Endothelial cell of umbilical vein (primary cell): ENCODE measurements around the gene ISOC1. TPM values are rescaled to one million over a fixed set of nuclear protein-coding genes. Genes with fewer than 3 reads are reported as not detected.

Source experiments
- BruUV-seq: library from RNA; stranded (reverse); fragments of 400-500 nt; replicated peaks from 2 replicates; lab custom pipeline; 2021; lab: Mats Ljungman, UMichigan
- CTCF ChIA-PET: fragments of 300-600, 350-600 bp; sonication (Branson Sonifier 250); formaldehyde crosslinking; loops from one replicate; lab custom pipeline; 2021; ENCODE audit warnings: antibody characterized with exemption, inconsistent platforms; lab: Charles Lee
- POLR2A ChIA-PET: fragments of 300-600, 350-600 bp; sonication (Branson Sonifier 250); formaldehyde crosslinking; loops from one replicate; lab custom pipeline; 2021; ENCODE audit warnings: antibody characterized with exemption, inconsistent platforms; lab: Charles Lee
- DNase-seq: peaks from one replicate; pipeline ENCODE4 v3.0.0-alpha.2; 2011; ENCODE audit warnings: low read depth, low spot score
- FAIRE-seq: peaks from 2 replicates; lab custom pipeline; 2011; peaks lifted over from hg19 to GRCh38; lab: Jason Lieb, UNC
- H2AFZ ChIP-seq: 2 replicates; pipeline ENCODE4 v1.6.0; 2012; ENCODE audit warnings: low read depth, low read length, control low read depth, inconsistent platforms
- H3K27ac ChIP-seq: 2 replicates; pipeline ENCODE4 v1.5.1; 2011; ENCODE audit warnings: low read depth, mild to moderate bottlenecking, control low read depth, low read length, moderate library complexity; ENCODE audit not compliant: insufficient read depth
- H3K27me3 ChIP-seq, 2 experiments: 2 replicates each; pipeline versions ENCODE4 v1.6.0 to v1.6.1; 2011; ENCODE audit warnings: low read length in 2 of 2, mixed read lengths in 1 of 2; ENCODE audit not compliant: control insufficient read depth in 2 of 2, insufficient read depth in 2 of 2
- H3K36me3 ChIP-seq, 2 experiments: 2 replicates in 1 of 2; 3 replicates in 1 of 2; pipeline ENCODE4 v1.5.1; 2011; ENCODE audit warnings: low read length in 2 of 2, mild to moderate bottlenecking in 1 of 2, moderate library complexity in 1 of 2; ENCODE audit not compliant: control insufficient read depth in 2 of 2, insufficient read depth in 2 of 2; ENCODE audit errors: extremely low read depth in 1 of 2
- H3K4me1 ChIP-seq: 3 replicates; pipeline ENCODE4 v1.5.1; 2011; ENCODE audit warnings: mild to moderate bottlenecking, low read length; ENCODE audit not compliant: control insufficient read depth, insufficient read depth; ENCODE audit errors: extremely low read depth
- H3K4me2 ChIP-seq: 2 replicates; pipeline ENCODE4 v1.6.1; 2011; ENCODE audit warnings: low read length, control low read depth, mixed read lengths; ENCODE audit not compliant: insufficient read depth
- H3K4me3 ChIP-seq, 3 experiments: fragments of 200-600 bp in 1 of 3; sonication (generic), shearing (Covaris generic) in 1 of 3; replicated peaks in 1 of 3; 2 replicates each; pipeline ENCODE4 v1.5.1; 2011 to 2016; ENCODE audit warnings: control low read depth in 3 of 3, low read length in 3 of 3, mild to moderate bottlenecking in 2 of 3, inconsistent platforms in 1 of 3, low read depth in 1 of 3, moderate library complexity in 1 of 3; ENCODE audit not compliant: insufficient read depth in 1 of 3
- H3K79me2 ChIP-seq: 2 replicates; pipeline ENCODE4 v1.6.0; 2012; ENCODE audit warnings: low read length, inconsistent platforms; ENCODE audit not compliant: control insufficient read depth, insufficient read depth
- H3K9ac ChIP-seq: replicated peaks from 2 replicates; pipeline ENCODE3; 2011; ENCODE audit warnings: low read length, control low read depth; ENCODE audit not compliant: insufficient read depth; ENCODE audit errors: extremely low read depth
- H3K9me1 ChIP-seq: replicated peaks from 3 replicates; pipeline ENCODE4 v1.6.0; 2011; ENCODE audit warnings: mild to moderate bottlenecking, low read length; ENCODE audit not compliant: control insufficient read depth, insufficient read depth; ENCODE audit errors: extremely low read depth
- H3K9me3 ChIP-seq: replicated peaks from 2 replicates; pipeline ENCODE4 v1.5.1; 2012; ENCODE audit warnings: low read length, inconsistent platforms; ENCODE audit not compliant: control insufficient read depth, insufficient read depth
- H4K20me1 ChIP-seq: replicated peaks from 2 replicates; pipeline ENCODE3; 2011; ENCODE audit warnings: mild to moderate bottlenecking, low read length; ENCODE audit not compliant: control insufficient read depth, insufficient read depth; ENCODE audit errors: extremely low read depth
- CTCF ChIP-seq, 2 donors: IDR thresholded peaks; 1 replicate in 1 of 2; 2 replicates in 1 of 2; pipeline ENCODE4 v1.5.1; 2011; ENCODE audit warnings: low read length in 2 of 2, mild to moderate bottlenecking in 2 of 2, moderate library complexity in 2 of 2, control low read depth in 1 of 2, inconsistent platforms in 1 of 2, low read depth in 1 of 2; ENCODE audit not compliant: insufficient read depth in 1 of 2; ENCODE audit errors: extremely low read depth in 1 of 2
- EZH2 ChIP-seq: IDR thresholded peaks from 2 replicates; pipeline ENCODE4 v1.6.1; 2012; ENCODE audit warnings: borderline replicate concordance, low read depth, mild to moderate bottlenecking, moderate library complexity, low read length, inconsistent platforms; ENCODE audit not compliant: severe bottlenecking
- FOS ChIP-seq: IDR thresholded peaks from 2 replicates; pipeline ENCODE4 v1.6.1; 2011; ENCODE audit warnings: mild to moderate bottlenecking, low read length, moderate library complexity, borderline replicate concordance; ENCODE audit not compliant: insufficient read depth
- GATA2 ChIP-seq: IDR thresholded peaks from 2 replicates; pipeline ENCODE4 v1.7.0; 2011; ENCODE audit warnings: low read depth, mild to moderate bottlenecking, moderate library complexity, mixed read lengths, low read length; ENCODE audit not compliant: insufficient read length, insufficient read depth
- JUN ChIP-seq: IDR thresholded peaks from 2 replicates; pipeline ENCODE4 v1.6.1; 2011; ENCODE audit warnings: borderline replicate concordance, low read depth; ENCODE audit not compliant: insufficient read length, insufficient read depth
- MAX ChIP-seq: IDR thresholded peaks from 2 replicates; pipeline ENCODE4 v1.6.1; 2011; ENCODE audit not compliant: insufficient read depth, insufficient read length
- MYC ChIP-seq: IDR thresholded peaks from one replicate; pipeline ENCODE4 v1.6.1; 2011; ENCODE audit warnings: mild to moderate bottlenecking, low read depth, low read length
- POLR2A ChIP-seq: IDR thresholded peaks from 2 replicates; pipeline ENCODE4 v1.6.1; 2012; ENCODE audit warnings: low read depth, mild to moderate bottlenecking, control low read depth, low read length
- POLR2AphosphoS5 ChIP-seq: IDR thresholded peaks from 2 replicates; pipeline ENCODE4 v1.6.1; 2012; ENCODE audit warnings: low read depth, mild to moderate bottlenecking, control low read depth, low read length, moderate library complexity; ENCODE audit not compliant: insufficient read depth
- dilution Hi-C: fragments of 300-500 bp; cut with MboI; formaldehyde crosslinking; loops from one replicate; pipeline ENCODE4 v1.15.0; 2019; ENCODE audit warnings: low sequenced_read_pairs; ENCODE audit not compliant: extremely low pct_ligation_motif_present
- intact Hi-C: fragments of 100-400 bp; cut with micrococcal nuclease; formaldehyde crosslinking; loops from one replicate; pipeline ENCODE4 v1.10.0; 2022
- polyA plus RNA-seq, 4 experiments: library from polyadenylated mRNA; depleted of rRNA in 3 of 4; stranded (reverse) in 3 of 4; unstranded in 1 of 4; fragments of >200 nt; gene quantifications; 2 replicates each; pipeline versions ENCODE4 v1.2.1 to v1.2.3, GENCODE V29; 2011 to 2012; ENCODE audit warnings: missing spikeins in 1 of 4
- total RNA-seq: library from RNA; stranded (reverse); gene quantifications from 2 replicates; pipeline ENCODE4 v1.2.3, GENCODE V29; 2021

ISOC1 gene
- total and polyA plus RNA-seq, 2 donors (not counting 3 experiments of a cell fraction or from before 2014, with no cell fraction given): 21.4 to 21.6 TPM

GRCh38 chr5:129141696-129142095 lies 47.1 kb downstream of the ISOC1 start:
- no peak overlapping the region for H3K4me3 ChIP-seq
- no peak overlapping the region for H3K27ac ChIP-seq
- H3K9me1 ChIP-seq: no peaks in the 10 kb centered on the region
- no peak for TF ChIP-seq FOS
- TF ChIP-seq JUN: no peak
- TF ChIP-seq EZH2: no peak
- TF ChIP-seq POLR2A: no peak
- no peak for TF ChIP-seq MYC
- no peak for TF ChIP-seq MAX
- TF ChIP-seq GATA2: no peak
- TF ChIP-seq POLR2AphosphoS5: no peak
- no peak for TF ChIP-seq CTCF (IDR thresholded peaks at IDR 0.05; ENCODE audit: extremely low read depth in 1 of 2, insufficient read depth in 1 of 2, low read depth in 1 of 2, low read length in 2 of 2)
- H3K4me2 ChIP-seq: no peak overlapping the region
- H3K36me3 ChIP-seq: no peaks in the 10 kb centered on the region
- no peak overlapping the region for H3K9ac ChIP-seq
- no peak for FAIRE-seq
- intact Hi-C loops: no loop called here
- no peak for DNase-seq
- no peaks in the 10 kb centered on the region for H3K79me2 ChIP-seq
- peaks cover 0 to 2% of the 10 kb centered on the region in 2 experiments for H3K27me3 ChIP-seq
- ChIA-PET CTCF (no interaction called here), POLR2A (no interaction called here)
- H2AFZ ChIP-seq: no peak overlapping the region
- dilution Hi-C loops: no loop called here
- no peaks in the 10 kb centered on the region for H4K20me1 ChIP-seq
- no peaks in the 10 kb centered on the region for H3K4me1 ChIP-seq
- no peaks in the 10 kb centered on the region for H3K9me3 ChIP-seq
- no TSS peak for BruUV-seq
